ENCODE measurements around the gene CARNS1.

DNA sequence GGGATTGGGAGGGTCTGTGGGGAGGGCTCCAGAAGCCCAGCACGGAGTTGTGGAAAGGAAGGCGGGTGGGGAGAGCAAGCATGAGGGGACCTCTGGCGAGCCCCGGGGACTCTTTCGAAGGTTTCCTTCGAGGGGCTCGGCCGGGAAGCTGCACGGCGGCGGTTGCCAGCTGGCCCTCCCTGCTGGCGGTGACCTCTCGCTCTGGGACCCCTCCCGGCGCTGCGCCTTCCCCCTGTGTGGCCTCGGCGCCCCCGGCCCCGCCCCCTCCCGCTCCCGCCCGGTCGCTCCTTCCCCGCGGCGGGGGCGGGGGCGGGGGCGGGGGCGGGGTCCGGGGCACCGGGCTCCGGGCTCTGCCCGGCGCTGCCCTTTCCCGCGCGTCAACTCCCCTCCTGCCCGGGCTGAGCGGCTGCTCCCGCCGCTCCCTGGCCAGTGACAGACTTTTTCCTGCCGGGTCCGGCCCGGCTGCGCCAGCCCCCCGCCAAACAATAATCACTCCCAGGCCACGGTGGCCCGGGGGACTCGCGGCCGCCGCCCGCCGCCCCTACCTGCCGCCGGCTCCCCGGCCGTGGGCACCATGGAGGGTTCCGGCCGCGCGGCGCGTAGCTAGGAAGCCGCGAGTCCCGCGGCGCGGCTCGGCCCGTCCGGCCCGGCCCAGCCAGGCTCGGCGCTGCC is 43.0 kb upstream of the CARNS1 start:
- no peak for TF ChIP-seq POLR2A (IDR thresholded peaks at IDR 0.05)
- TF ChIP-seq, protein P1, sequence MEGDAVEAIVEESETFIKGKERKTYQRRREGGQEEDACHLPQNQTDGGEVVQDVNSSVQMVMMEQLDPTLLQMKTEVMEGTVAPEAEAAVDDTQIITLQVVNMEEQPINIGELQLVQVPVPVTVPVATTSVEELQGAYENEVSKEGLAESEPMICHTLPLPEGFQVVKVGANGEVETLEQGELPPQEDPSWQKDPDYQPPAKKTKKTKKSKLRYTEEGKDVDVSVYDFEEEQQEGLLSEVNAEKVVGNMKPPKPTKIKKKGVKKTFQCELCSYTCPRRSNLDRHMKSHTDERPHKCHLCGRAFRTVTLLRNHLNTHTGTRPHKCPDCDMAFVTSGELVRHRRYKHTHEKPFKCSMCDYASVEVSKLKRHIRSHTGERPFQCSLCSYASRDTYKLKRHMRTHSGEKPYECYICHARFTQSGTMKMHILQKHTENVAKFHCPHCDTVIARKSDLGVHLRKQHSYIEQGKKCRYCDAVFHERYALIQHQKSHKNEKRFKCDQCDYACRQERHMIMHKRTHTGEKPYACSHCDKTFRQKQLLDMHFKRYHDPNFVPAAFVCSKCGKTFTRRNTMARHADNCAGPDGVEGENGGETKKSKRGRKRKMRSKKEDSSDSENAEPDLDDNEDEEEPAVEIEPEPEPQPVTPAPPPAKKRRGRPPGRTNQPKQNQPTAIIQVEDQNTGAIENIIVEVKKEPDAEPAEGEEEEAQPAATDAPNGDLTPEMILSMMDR (IDR thresholded peaks at IDR 0.05) = no peak
